Uterus (tissue), 4 donors: ENCODE measurements around the gene DOCK7. TPM values are rescaled to one million over a fixed set of nuclear protein-coding genes. Genes with fewer than 3 reads are reported as not detected.

Experiments used
- DNase-seq, 2 donors: peaks; one replicate each; pipeline ENCODE4 v3.0.0-alpha.2; 2019 to 2020
- H3K27ac ChIP-seq, 2 donors: fragments of 200-600 bp; sonication (generic); 1 replicate in 1 of 2; 2 replicates in 1 of 2; pipeline ENCODE4 v1.5.1; 2016 to 2018
- H3K27me3 ChIP-seq, 2 donors: fragments of 200-600 bp; sonication (generic); one replicate each; pipeline ENCODE4 v1.5.1; 2018 to 2019; ENCODE audit warnings: control low read depth in 1 of 2
- H3K36me3 ChIP-seq, 2 donors: fragments of 200-600 bp; sonication (generic); one replicate each; pipeline ENCODE4 v1.5.1; 2019; ENCODE audit warnings: control low read depth in 1 of 2
- H3K4me1 ChIP-seq, 2 donors: fragments of 200-600 bp; sonication (generic); one replicate each; pipeline ENCODE4 v1.5.1; 2018 to 2019; ENCODE audit warnings: control low read depth in 1 of 2
- H3K4me3 ChIP-seq, 2 donors: fragments of 200-600 bp; sonication (generic); 1 replicate in 1 of 2; 2 replicates in 1 of 2; pipeline ENCODE4 v1.5.1; 2018 to 2019; ENCODE audit warnings: mild to moderate bottlenecking in 1 of 2
- H3K9me3 ChIP-seq, 2 donors: fragments of 200-600 bp; sonication (generic); one replicate each; pipeline ENCODE4 v1.5.1; 2019; ENCODE audit warnings: control low read depth in 1 of 2
- POLR2A ChIP-seq, 2 donors: fragments of 450-650 bp; IDR thresholded peaks; one replicate each; pipeline ENCODE4 v1.6.1; 2016; ENCODE audit warnings: antibody characterized with exemption in 2 of 2, mild to moderate bottlenecking in 1 of 2, moderate library complexity in 1 of 2
- intact Hi-C: fragments of 100-400 bp; cut with DNase I; formaldehyde crosslinking; loops from one replicate; pipeline ENCODE4 v1.15.1; 2023; ENCODE audit warnings: low total_unique reads
- total RNA-seq, 4 donors: library from RNA; depleted of rRNA in 3 of 4; stranded (reverse); fragments of >200 nt in 3 of 4; gene quantifications; one replicate each; pipeline versions ENCODE4 v1.1.0 to v1.2.4, GENCODE V29; 2014 to 2023
- TF ChIP-seq, protein P1 (sequence below), 4 experiments: fragments of 200-600 bp in 2 of 4; fragments of 450-650 bp in 2 of 4; sonication (generic) in 2 of 4; IDR thresholded peaks; one replicate each; pipeline ENCODE4 v1.5.1; 2016 to 2019; ENCODE audit warnings: antibody characterized with exemption in 4 of 4, mild to moderate bottlenecking in 2 of 4, moderate library complexity in 1 of 4
- donor health status: DM: yes; HTN: yes; CAD: no.

DOCK7 gene
- total RNA-seq, 4 donors from 2014 or later, result 17.9 to 134 (median 77.9) TPM

GRCh38 chr1:62654744-62655143 lies 33.4 kb downstream of the DOCK7 start:
- TF ChIP-seq, protein P1, sequence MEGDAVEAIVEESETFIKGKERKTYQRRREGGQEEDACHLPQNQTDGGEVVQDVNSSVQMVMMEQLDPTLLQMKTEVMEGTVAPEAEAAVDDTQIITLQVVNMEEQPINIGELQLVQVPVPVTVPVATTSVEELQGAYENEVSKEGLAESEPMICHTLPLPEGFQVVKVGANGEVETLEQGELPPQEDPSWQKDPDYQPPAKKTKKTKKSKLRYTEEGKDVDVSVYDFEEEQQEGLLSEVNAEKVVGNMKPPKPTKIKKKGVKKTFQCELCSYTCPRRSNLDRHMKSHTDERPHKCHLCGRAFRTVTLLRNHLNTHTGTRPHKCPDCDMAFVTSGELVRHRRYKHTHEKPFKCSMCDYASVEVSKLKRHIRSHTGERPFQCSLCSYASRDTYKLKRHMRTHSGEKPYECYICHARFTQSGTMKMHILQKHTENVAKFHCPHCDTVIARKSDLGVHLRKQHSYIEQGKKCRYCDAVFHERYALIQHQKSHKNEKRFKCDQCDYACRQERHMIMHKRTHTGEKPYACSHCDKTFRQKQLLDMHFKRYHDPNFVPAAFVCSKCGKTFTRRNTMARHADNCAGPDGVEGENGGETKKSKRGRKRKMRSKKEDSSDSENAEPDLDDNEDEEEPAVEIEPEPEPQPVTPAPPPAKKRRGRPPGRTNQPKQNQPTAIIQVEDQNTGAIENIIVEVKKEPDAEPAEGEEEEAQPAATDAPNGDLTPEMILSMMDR (IDR thresholded peaks at IDR 0.05), result no peak
- no peak for TF ChIP-seq POLR2A (IDR thresholded peaks at IDR 0.05)
- no peak overlapping the region for H3K27ac ChIP-seq
- intact Hi-C loops, result no loop called here
- no peaks in the 10 kb centered on the region for H3K36me3 ChIP-seq
- no peaks in the 10 kb centered on the region for H3K9me3 ChIP-seq
- H3K4me1 ChIP-seq, result no peaks in the 10 kb centered on the region
- no peak overlapping the region for H3K4me3 ChIP-seq
- no peak for DNase-seq
- no peaks in the 10 kb centered on the region for H3K27me3 ChIP-seq

DNA sequence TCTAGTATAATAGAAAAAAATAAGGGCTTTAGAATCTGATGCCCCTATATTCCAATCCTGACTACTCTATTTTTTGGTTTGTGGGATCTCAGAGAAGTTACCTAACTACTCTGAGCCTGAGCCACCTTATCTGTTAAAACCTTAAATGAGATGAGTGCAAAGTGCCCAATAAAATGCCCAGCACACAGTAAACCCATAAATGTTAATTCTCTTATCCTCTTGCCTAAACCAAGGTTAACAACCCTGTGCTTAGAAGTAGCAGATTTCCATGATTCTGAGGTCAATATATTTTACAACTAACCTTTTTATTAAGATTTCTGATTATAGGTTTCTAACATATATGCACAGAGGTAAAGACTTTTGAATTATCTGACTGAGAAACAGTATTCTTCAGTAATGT lies 35.8 kb downstream of the DOCK7 start:
- Histone ChIP-seq H3K27ac (no peak overlapping the region), H3K27me3 (no peaks in the 10 kb centered on the region), H3K4me3 (no peak overlapping the region), H3K4me1 (no peaks in the 10 kb centered on the region), H3K9me3 (no peaks in the 10 kb centered on the region), H3K36me3 (no peaks in the 10 kb centered on the region)
- intact Hi-C loops, result no loop called here
- TF ChIP-seq, protein P1 (IDR thresholded peaks at IDR 0.05), result no peak
- TF ChIP-seq POLR2A (IDR thresholded peaks at IDR 0.05), result no peak
- no peak for DNase-seq

DNA sequence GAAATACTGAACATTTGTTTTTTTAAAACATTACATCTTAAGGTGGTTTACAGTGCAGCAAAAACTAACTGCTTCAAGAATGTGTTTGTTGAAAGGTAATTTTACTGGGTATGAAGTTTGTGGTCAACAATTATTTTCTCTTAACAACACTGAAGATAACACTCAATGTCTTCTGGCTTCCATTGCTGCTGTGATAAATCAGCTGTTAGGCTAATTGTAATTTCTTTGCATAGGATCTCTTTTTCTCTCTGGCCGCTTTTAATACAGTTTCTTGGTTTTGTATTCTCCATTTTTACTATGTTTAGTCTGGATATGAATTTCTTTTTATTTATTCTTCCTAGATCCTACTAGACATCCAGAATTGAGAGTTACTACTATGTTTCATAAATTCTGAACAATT lies 44.9 kb downstream of the DOCK7 start:
- H3K36me3 ChIP-seq, result peaks cover 0 to 2% of the 10 kb centered on the region in 2 donors

GRCh38 chr1:62637392-62638105 lies 50.6 kb downstream of the DOCK7 start:
- no peaks in the 10 kb centered on the region for H3K27me3 ChIP-seq
- H3K9me3 ChIP-seq, result no peaks in the 10 kb centered on the region
- DNase-seq, result no peak
- H3K27ac ChIP-seq, result no peak overlapping the region
- no peaks in the 10 kb centered on the region for H3K4me1 ChIP-seq
- H3K36me3 ChIP-seq, result no peaks in the 10 kb centered on the region
- TF ChIP-seq POLR2A (IDR thresholded peaks at IDR 0.05), result no peak
- TF ChIP-seq, protein P1 (IDR thresholded peaks at IDR 0.05), result no peak
- no peak overlapping the region for H3K4me3 ChIP-seq
- intact Hi-C loops, result no loop called here

More for the DNA sequence above, 44.9 kb downstream of the DOCK7 start:
- no peak for DNase-seq
- no peak overlapping the region for H3K4me3 ChIP-seq
- H3K4me1 ChIP-seq, result no peaks in the 10 kb centered on the region
- TF ChIP-seq, protein P1 (IDR thresholded peaks at IDR 0.05), result no peak
- TF ChIP-seq POLR2A (IDR thresholded peaks at IDR 0.05), result no peak
- H3K27ac ChIP-seq, result no peak overlapping the region
- intact Hi-C loops, result no loop called here
- H3K27me3 ChIP-seq, result no peaks in the 10 kb centered on the region
- H3K9me3 ChIP-seq, result no peaks in the 10 kb centered on the region

GRCh38 chr1:62628506-62628905 lies 59.7 kb downstream of the DOCK7 start:
- Histone ChIP-seq H3K27ac (no peak overlapping the region), H3K36me3 (peaks cover 0 to 2% of the 10 kb centered on the region in 2 donors), H3K9me3 (no peaks in the 10 kb centered on the region), H3K4me1 (no peaks in the 10 kb centered on the region), H3K27me3 (no peaks in the 10 kb centered on the region), H3K4me3 (no peak overlapping the region)
- TF ChIP-seq, protein P1 (IDR thresholded peaks at IDR 0.05), result no peak
- TF ChIP-seq POLR2A (IDR thresholded peaks at IDR 0.05), result no peak
- no peak for DNase-seq
- intact Hi-C loops, result no loop called here
